Loucy (cell line): ENCODE data around the gene MEFV.

Experiments used
- H2AFZ ChIP-seq: fragments of 200-600 bp; sonication (generic); 2 replicates; pipeline ENCODE4 v1.6.0; 2016; ENCODE audit warnings: antibody characterized with exemption, mild to moderate bottlenecking, low read length, moderate library complexity
- H3F3A ChIP-seq: fragments of 200-600 bp; 2 replicates; pipeline ENCODE4 v1.6.0; 2016; ENCODE audit warnings: antibody characterized with exemption, low read depth, mild to moderate bottlenecking
- H3K27me3 ChIP-seq: fragments of 200-600 bp; sonication (generic); 2 replicates; pipeline ENCODE4 v1.6.1; 2014; ENCODE audit warnings: low read length, mild to moderate bottlenecking; ENCODE audit not compliant: insufficient read depth, poor library complexity, severe bottlenecking
- H3K36me3 ChIP-seq: fragments of 200-600 bp; sonication (generic); 2 replicates; pipeline ENCODE4 v1.6.1; 2016; ENCODE audit warnings: low read length; ENCODE audit not compliant: insufficient read depth
- H3K4me1 ChIP-seq: fragments of 200-600 bp; sonication (generic); 2 replicates; pipeline ENCODE4 v1.5.1; 2014; ENCODE audit warnings: low read length, mild to moderate bottlenecking; ENCODE audit not compliant: insufficient read depth, poor library complexity, severe bottlenecking
- H3K4me2 ChIP-seq: fragments of 200-600 bp; sonication (generic); 2 replicates; pipeline ENCODE4 v1.6.0; 2014; ENCODE audit warnings: antibody characterized with exemption, low read length, low read depth, mild to moderate bottlenecking; ENCODE audit not compliant: poor library complexity, severe bottlenecking
- H3K4me3 ChIP-seq: fragments of 200-600 bp; sonication (generic); 2 replicates; pipeline ENCODE4 v1.5.1; 2014; ENCODE audit warnings: low read length, mild to moderate bottlenecking, mixed read lengths; ENCODE audit not compliant: poor library complexity, severe bottlenecking
- H3K79me2 ChIP-seq: fragments of 200-600 bp; sonication (generic); 2 replicates; pipeline ENCODE4 v1.6.1; 2014; ENCODE audit warnings: low read length; ENCODE audit not compliant: insufficient read depth
- H3K9ac ChIP-seq: fragments of 200-600 bp; sonication (generic); 2 replicates; pipeline ENCODE4 v1.6.0; 2014; ENCODE audit warnings: mild to moderate bottlenecking, low read depth, low read length, moderate library complexity; ENCODE audit not compliant: poor library complexity, severe bottlenecking
- H3K9me2 ChIP-seq: fragments of 200-600 bp; sonication (generic); replicated peaks from 2 replicates; pipeline ENCODE4 v1.6.1; 2016; ENCODE audit warnings: low read depth, low read length, mixed read lengths
- H3K9me3 ChIP-seq: fragments of 200-600 bp; sonication (generic); 2 replicates; pipeline ENCODE4 v1.6.1; 2014; ENCODE audit warnings: mild to moderate bottlenecking, antibody characterized with exemption, low read length, low read depth; ENCODE audit not compliant: insufficient read depth
- H4K20me1 ChIP-seq: fragments of 200-600 bp; sonication (generic); 2 replicates; pipeline ENCODE4 v1.6.0; 2014; ENCODE audit warnings: antibody characterized with exemption, low read length, mild to moderate bottlenecking; ENCODE audit not compliant: insufficient read depth, poor library complexity, severe bottlenecking
- CTCF ChIP-seq: fragments of 200-600 bp; sonication (generic); conservative IDR thresholded peaks from 2 replicates; pipeline ENCODE4 v1.5.1; 2014; ENCODE audit warnings: mild to moderate bottlenecking, antibody characterized with exemption, low read length
- EZH2phosphoT487 ChIP-seq: fragments of 200-600 bp; IDR thresholded peaks from 2 replicates; pipeline ENCODE4 v1.6.1; 2018; ENCODE audit warnings: antibody characterized with exemption, mild to moderate bottlenecking, moderate library complexity, borderline replicate concordance

MEFV gene

GRCh38 chr16:3256146-3256865 lies at the start of gene MEFV:
Gene MEFV, minus strand, starts transcription at chr16:3256633. Its CDS starts 46 bp downstream, at chr16:3256587.
- TF ChIP-seq CTCF, result no peak
- no peak for TF ChIP-seq EZH2phosphoT487
- Histone ChIP-seq H3K4me3 (no peak within 1 kb of the TSS), H3K9ac (no peak within 1 kb of the TSS), H3F3A (no peaks in the 10 kb centered on the region), H3K36me3 (no peaks in the 10 kb centered on the region), H4K20me1 (no peaks in the 10 kb centered on the region), H3K4me1 (no peaks in the 10 kb centered on the region), H3K4me2 (no peak within 1 kb of the TSS), H2AFZ (no peak within 1 kb of the TSS), H3K79me2 (no peaks in the 10 kb centered on the region), H3K27me3 (no peaks in the 10 kb centered on the region), H3K9me3 (no peaks in the 10 kb centered on the region), H3K9me2 (no peaks in the 10 kb centered on the region)

- Histone ChIP-seq H3K27me3 (no peaks in the 10 kb centered on the region), H3F3A (no peaks in the 10 kb centered on the region), H3K9ac (peak overlapping the region; percentile 89), H2AFZ (peak overlapping the region; percentile 89), H3K9me2 (no peaks in the 10 kb centered on the region), H4K20me1 (no peaks in the 10 kb centered on the region), H3K79me2 (peaks cover 39% of the 10 kb centered on the region), H3K4me3 (peak overlapping the region; percentile 91), H3K9me3 (no peaks in the 10 kb centered on the region), H3K36me3 (0 out of 2 replicates have a peak, but pooled peaks cover 10% of the 10 kb centered on the region), H3K4me1 (peaks cover 3% of the 10 kb centered on the region), H3K4me2 (peak overlapping the region; percentile 85)
- TF ChIP-seq CTCF (no peak), EZH2phosphoT487 (no peak)
Measured at GRCh38 chr16:3306078-3306477, 49.6 kb upstream of the MEFV start.

- Histone ChIP-seq H3K36me3 (0 out of 2 replicates have a peak, but pooled peaks cover 11% of the 10 kb centered on the region), H3K4me3 (peak within 1 kb of the TSS; percentile 91), H3K9ac (peak within 1 kb of the TSS; percentile 89), H3K4me1 (peaks cover 3% of the 10 kb centered on the region), H2AFZ (peak within 1 kb of the TSS; percentile 89), H3K79me2 (peaks cover 39% of the 10 kb centered on the region), H3K9me3 (no peaks in the 10 kb centered on the region), H3K9me2 (no peaks in the 10 kb centered on the region), H4K20me1 (no peaks in the 10 kb centered on the region), H3K27me3 (no peaks in the 10 kb centered on the region), H3K4me2 (peak within 1 kb of the TSS; percentile 98), H3F3A (no peaks in the 10 kb centered on the region)
- TF ChIP-seq EZH2phosphoT487 (no peak), CTCF (no peak)
Measured at GRCh38 chr16:3305109-3306068, 49.0 kb upstream of the MEFV start, which contains the start of the genes TIGD7 and ZNF75A. Gene TIGD7, minus strand, starts transcription at chr16:3305430. Its CDS starts 4,816 bp downstream, at chr16:3300614. Gene ZNF75A, plus strand, starts transcription at chr16:3305497. Its CDS starts 2,932 bp downstream, at chr16:3308429.
